WTC11 (cell line): ENCODE data around the gene LLGL1.

ENCODE experiments used
- ATF6 ChIP-seq: sonication (generic); formaldehyde crosslinking; IDR thresholded peaks from 2 replicates; pipeline ENCODE4 v1.8.1; 2023; ENCODE audit warnings: mild to moderate bottlenecking, missing genetic modification reagents
- CREM ChIP-seq: sonication (generic); formaldehyde crosslinking; IDR thresholded peaks from 2 replicates; pipeline ENCODE4 v1.8.1; 2022; ENCODE audit warnings: mild to moderate bottlenecking, missing genetic modification reagents, moderate library complexity
- CTCF ChIP-seq: fragments of 200-600 bp; IDR thresholded peaks from 2 replicates; pipeline ENCODE4 v1.8.0; 2022; ENCODE audit warnings: antibody characterized with exemption
- ESRRA ChIP-seq: sonication (generic); formaldehyde crosslinking; IDR thresholded peaks from 2 replicates; pipeline ENCODE4 v1.8.1; 2022; ENCODE audit warnings: mild to moderate bottlenecking, missing genetic modification reagents, borderline replicate concordance
- GABPB1 ChIP-seq: sonication (generic); formaldehyde crosslinking; IDR thresholded peaks from 2 replicates; pipeline ENCODE4 v1.8.1; 2023; ENCODE audit warnings: mild to moderate bottlenecking, missing genetic modification reagents
- KAT7 ChIP-seq: sonication (generic); formaldehyde crosslinking; IDR thresholded peaks from 2 replicates; pipeline ENCODE4 v1.8.1; 2023; ENCODE audit warnings: missing genetic modification reagents, mild to moderate bottlenecking, borderline replicate concordance
- MAX ChIP-seq: sonication (generic); formaldehyde crosslinking; IDR thresholded peaks from 2 replicates; pipeline ENCODE4 v1.8.0; 2022; ENCODE audit warnings: mild to moderate bottlenecking, missing genetic modification reagents
- RORB ChIP-seq: fragments of 250-450 bp; sonication (Bioruptor Pico); IDR thresholded peaks from 2 replicates; pipeline ENCODE4 v1.9.0; 2021; ENCODE audit warnings: mild to moderate bottlenecking
- TCF7 ChIP-seq: sonication (generic); formaldehyde crosslinking; IDR thresholded peaks from 2 replicates; pipeline ENCODE4 v1.8.0; 2022; ENCODE audit warnings: mild to moderate bottlenecking, low read depth, missing genetic modification reagents, moderate library complexity
- USF2 ChIP-seq: sonication (generic); formaldehyde crosslinking; IDR thresholded peaks from 2 replicates; pipeline ENCODE4 v1.8.1; 2023; ENCODE audit warnings: mild to moderate bottlenecking, missing genetic modification reagents, moderate library complexity

DNA sequence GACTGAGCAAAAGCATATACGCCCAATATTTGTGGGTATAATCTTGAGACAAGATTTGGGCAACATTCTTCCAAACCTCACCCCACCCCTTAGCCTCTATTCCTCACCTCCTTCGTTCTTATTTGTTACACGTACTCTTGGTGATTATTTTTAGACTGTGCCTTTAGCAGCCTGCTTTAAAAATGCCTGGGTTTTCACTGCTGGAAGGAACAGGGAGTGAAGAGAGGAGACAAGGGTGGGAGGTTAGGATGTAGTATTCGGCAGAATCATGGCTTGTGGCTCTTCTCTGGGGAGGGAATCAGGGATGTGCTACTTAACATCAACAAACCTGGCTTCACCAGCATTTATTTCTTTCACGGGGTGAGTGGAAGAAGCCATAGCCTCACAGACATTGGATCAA lies 30.2 kb upstream of the LLGL1 start:
- TF ChIP-seq CTCF: no peak
- no peak for TF ChIP-seq ESRRA (CRISPR knock-in tag)
- no peak for TF ChIP-seq TCF7 (CRISPR knock-in tag)
- TF ChIP-seq MAX: no peak
- TF ChIP-seq RORB (CRISPR knock-in tag): no peak
- no peak for TF ChIP-seq KAT7 (CRISPR knock-in tag)
- TF ChIP-seq CREM: no peak
- TF ChIP-seq GABPB1 (CRISPR knock-in tag): no peak
- TF ChIP-seq USF2 (CRISPR knock-in tag): no peak
- TF ChIP-seq ATF6 (CRISPR knock-in tag): no peak
